Activated B cell treated with CpG ODN at 0.5 μM for 24 hours (primary cell): ENCODE measurements around the gene PDE1A. TPM values are rescaled to one million over a fixed set of nuclear protein-coding genes. Genes with fewer than 3 reads are reported as not detected.

ENCODE experiments used
- ATAC-seq: fragments of 200-7000 bp; cut with Tn5 transposase; one replicate; pipeline ENCODE4 v1.10.0; 2021; ENCODE audit warnings: low read depth, mild to moderate bottlenecking, moderate library complexity
- CTCF ChIA-PET: fragments of 350-600 bp; sonication (Branson Sonifier 250); formaldehyde crosslinking; loops from one replicate; lab custom pipeline; 2021; ENCODE audit warnings: antibody characterized with exemption; lab: Charles Lee
- POLR2A ChIA-PET: fragments of 350-600 bp; sonication (Branson Sonifier 250); formaldehyde crosslinking; loops from one replicate; lab custom pipeline; 2021; ENCODE audit warnings: antibody characterized with exemption; lab: Charles Lee
- DNase-seq: peaks from one replicate; pipeline ENCODE4 v3.0.0; 2022
- H3K27ac Mint-ChIP-seq: one replicate; pipeline ENCODE4 v1.8.0; 2020; ENCODE audit warnings: mixed read lengths
- H3K27me3 Mint-ChIP-seq: one replicate; pipeline ENCODE4 v1.8.0; 2021; ENCODE audit warnings: mixed read lengths
- H3K36me3 Mint-ChIP-seq: one replicate; pipeline ENCODE4 v1.8.0; 2021; ENCODE audit warnings: low read depth, mixed read lengths
- H3K4me1 Mint-ChIP-seq: one replicate; pipeline ENCODE4 v1.8.0; 2021; ENCODE audit warnings: mixed read lengths
- H3K4me3 Mint-ChIP-seq: one replicate; pipeline ENCODE4 v1.8.0; 2020; ENCODE audit warnings: mild to moderate bottlenecking, mixed read lengths
- H3K9me3 Mint-ChIP-seq: one replicate; pipeline ENCODE4 v1.8.0; 2020; ENCODE audit warnings: mixed read lengths
- intact Hi-C: fragments of 100-400 bp; cut with micrococcal nuclease; formaldehyde crosslinking; loops from one replicate; pipeline ENCODE4 v1.15.1; 2024
- total RNA-seq: library from RNA; stranded (reverse); gene quantifications from 2 replicates; pipeline ENCODE4 v1.2.3, GENCODE V29; 2022
- TF ChIP-seq, protein P1 (sequence below): fragments of 200-600 bp; IDR thresholded peaks from one replicate; pipeline ENCODE4 v1.8.0; 2022; ENCODE audit warnings: antibody characterized with exemption, mild to moderate bottlenecking

The PDE1A gene
- total RNA-seq, 1 donor from 2014 or later = not detected

DNA sequence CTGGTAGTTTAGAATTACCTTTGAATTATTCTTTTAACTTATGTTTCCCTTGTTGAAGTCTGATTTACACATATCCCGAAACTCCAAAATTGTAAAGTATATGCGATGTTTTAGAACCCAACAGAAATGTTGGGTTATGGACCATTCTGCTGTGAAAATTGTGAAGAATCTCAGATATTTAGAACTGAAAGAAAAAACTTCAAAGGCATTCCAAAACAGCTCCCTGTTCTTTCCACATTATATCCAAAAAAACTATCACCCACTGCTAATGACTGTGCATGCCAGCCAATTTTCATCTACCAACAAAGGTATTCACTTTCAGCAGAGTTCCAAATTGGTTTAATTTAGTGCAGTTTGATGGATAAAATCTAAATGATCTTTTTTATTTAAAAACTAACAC is 21.5 kb upstream of the PDE1A start:
- no peak overlapping the region for H3K4me3 Mint-ChIP-seq
- no peaks in the 10 kb centered on the region for H3K27me3 Mint-ChIP-seq
- no peak overlapping the region for H3K27ac Mint-ChIP-seq
- DNase-seq (no peak), ATAC-seq (no peak)
- H3K4me1 Mint-ChIP-seq = no peaks in the 10 kb centered on the region
- POLR2A ChIA-PET = no interaction called here
- CTCF ChIA-PET = no interaction called here
- intact Hi-C loops = no loop called here
- TF ChIP-seq, protein P1, sequence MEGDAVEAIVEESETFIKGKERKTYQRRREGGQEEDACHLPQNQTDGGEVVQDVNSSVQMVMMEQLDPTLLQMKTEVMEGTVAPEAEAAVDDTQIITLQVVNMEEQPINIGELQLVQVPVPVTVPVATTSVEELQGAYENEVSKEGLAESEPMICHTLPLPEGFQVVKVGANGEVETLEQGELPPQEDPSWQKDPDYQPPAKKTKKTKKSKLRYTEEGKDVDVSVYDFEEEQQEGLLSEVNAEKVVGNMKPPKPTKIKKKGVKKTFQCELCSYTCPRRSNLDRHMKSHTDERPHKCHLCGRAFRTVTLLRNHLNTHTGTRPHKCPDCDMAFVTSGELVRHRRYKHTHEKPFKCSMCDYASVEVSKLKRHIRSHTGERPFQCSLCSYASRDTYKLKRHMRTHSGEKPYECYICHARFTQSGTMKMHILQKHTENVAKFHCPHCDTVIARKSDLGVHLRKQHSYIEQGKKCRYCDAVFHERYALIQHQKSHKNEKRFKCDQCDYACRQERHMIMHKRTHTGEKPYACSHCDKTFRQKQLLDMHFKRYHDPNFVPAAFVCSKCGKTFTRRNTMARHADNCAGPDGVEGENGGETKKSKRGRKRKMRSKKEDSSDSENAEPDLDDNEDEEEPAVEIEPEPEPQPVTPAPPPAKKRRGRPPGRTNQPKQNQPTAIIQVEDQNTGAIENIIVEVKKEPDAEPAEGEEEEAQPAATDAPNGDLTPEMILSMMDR = no peak
- peaks cover 3% of the 10 kb centered on the region for H3K9me3 Mint-ChIP-seq
- H3K36me3 Mint-ChIP-seq = no peaks in the 10 kb centered on the region

DNA sequence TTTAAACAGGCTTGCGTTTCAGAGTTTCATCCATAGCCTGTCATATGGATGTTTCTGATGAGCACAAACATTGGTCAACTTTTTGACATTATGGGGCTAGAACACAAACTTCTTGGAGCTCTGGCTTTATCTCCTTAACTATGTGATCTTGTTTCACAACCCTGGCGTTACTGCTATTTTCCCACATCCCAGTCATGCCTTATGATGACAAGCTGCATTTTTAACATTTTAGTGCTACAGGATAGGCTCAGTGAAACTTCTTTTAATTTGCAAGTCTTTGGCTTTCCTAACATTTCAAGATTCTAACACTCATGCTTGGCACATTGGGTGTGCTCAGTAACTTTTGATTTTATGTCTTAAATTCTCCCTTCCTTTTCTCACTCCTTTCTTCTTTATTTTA is 21.0 kb upstream of the PDE1A start:
- no peaks in the 10 kb centered on the region for H3K36me3 Mint-ChIP-seq
- H3K4me1 Mint-ChIP-seq = no peaks in the 10 kb centered on the region
- CTCF ChIA-PET = no interaction called here
- ATAC-seq (no peak), DNase-seq (no peak)
- intact Hi-C loops = no loop called here
- peaks cover 3% of the 10 kb centered on the region for H3K9me3 Mint-ChIP-seq
- H3K4me3 Mint-ChIP-seq = no peak overlapping the region
- H3K27me3 Mint-ChIP-seq = no peaks in the 10 kb centered on the region
- TF ChIP-seq, protein P1 = no peak
- H3K27ac Mint-ChIP-seq = no peak overlapping the region
- POLR2A ChIA-PET = no interaction called here

DNA sequence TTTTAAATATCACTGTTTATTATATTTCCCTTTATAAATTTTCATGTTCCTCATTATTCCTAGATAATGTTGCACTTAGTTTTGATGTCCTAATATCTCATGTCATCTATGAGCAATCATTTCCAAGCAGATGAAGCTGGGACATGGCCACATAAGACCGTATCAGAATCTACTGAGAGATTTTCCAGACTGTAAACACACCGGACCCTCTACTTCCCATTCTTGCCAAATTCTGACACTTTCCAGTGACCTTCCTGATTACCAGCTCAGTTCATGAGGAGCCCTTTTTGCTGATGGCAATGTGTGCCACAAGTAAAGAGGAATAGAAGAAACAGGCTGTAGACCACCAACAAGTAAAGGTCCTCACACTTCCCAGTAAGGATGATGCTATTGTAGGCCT is 20.3 kb upstream of the PDE1A start:
- no peak overlapping the region for H3K4me3 Mint-ChIP-seq
- TF ChIP-seq, protein P1 = no peak
- H3K27ac Mint-ChIP-seq = no peak overlapping the region
- H3K27me3 Mint-ChIP-seq = no peaks in the 10 kb centered on the region
- CTCF ChIA-PET = no interaction called here
- no peak for ATAC-seq
- H3K9me3 Mint-ChIP-seq = peaks cover 3% of the 10 kb centered on the region
- no peaks in the 10 kb centered on the region for H3K4me1 Mint-ChIP-seq
- POLR2A ChIA-PET = no interaction called here
- DNase-seq = no peak
- intact Hi-C loops = no loop called here
- no peaks in the 10 kb centered on the region for H3K36me3 Mint-ChIP-seq

DNA sequence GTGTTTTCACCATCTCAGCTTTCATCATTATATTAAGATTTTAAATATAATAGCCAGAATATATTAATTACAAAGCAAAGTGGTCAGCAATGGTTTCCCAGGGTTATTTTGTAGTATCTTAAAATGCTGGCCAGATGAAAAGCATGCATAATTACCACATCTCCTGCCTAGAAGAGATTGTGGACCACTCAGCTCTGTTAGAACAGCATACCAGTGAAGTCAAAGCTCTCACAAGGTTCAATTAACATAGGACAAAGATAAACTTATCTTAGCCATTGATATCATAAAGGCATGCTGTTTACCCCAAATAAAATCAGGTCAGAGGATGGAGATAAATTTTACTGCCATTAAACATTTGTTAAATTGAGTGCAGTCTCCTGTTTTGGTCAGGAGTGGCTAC is 19.3 kb upstream of the PDE1A start:
- intact Hi-C loops = no loop called here
- ChIA-PET POLR2A (no interaction called here), CTCF (no interaction called here)
- Mint-ChIP-seq H3K4me1 (no peaks in the 10 kb centered on the region), H3K27me3 (no peaks in the 10 kb centered on the region), H3K27ac (no peak overlapping the region), H3K9me3 (peaks cover 3% of the 10 kb centered on the region), H3K4me3 (no peak overlapping the region), H3K36me3 (no peaks in the 10 kb centered on the region)
- DNase-seq (no peak), ATAC-seq (no peak)
- TF ChIP-seq, protein P1 = no peak

DNA sequence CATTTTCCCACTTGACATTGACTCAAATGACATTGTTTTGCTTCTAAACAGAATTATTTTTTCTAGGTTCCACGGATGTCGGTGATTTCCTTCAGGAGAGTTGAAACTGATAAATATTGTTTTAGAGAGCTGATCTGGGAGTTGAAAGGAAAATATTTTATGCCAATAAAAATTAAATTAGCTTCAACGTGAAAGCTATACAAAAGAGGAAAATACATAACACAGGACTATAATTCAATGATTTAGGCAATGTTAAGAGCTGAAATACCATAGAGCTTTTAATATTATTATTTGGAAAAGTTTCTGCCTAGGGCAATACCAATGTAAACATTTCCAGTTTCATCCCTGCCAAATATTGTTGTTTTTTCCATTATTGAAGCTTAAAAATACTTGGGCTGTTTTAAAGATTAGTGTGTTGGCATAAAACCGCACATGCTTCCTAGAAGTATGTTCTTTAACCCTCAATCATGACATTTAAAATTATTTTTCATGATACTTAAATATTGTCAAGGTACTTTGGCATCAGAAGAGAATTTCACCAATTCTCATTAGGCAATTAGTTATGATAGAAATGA is 18.6 kb upstream of the PDE1A start:
- no peaks in the 10 kb centered on the region for H3K4me1 Mint-ChIP-seq

More for the DNA sequence above, 18.6 kb upstream of the PDE1A start:
- no peaks in the 10 kb centered on the region for H3K36me3 Mint-ChIP-seq
- H3K27ac Mint-ChIP-seq = no peak overlapping the region
- TF ChIP-seq, protein P1 = no peak
- intact Hi-C loops = no loop called here
- H3K27me3 Mint-ChIP-seq = no peaks in the 10 kb centered on the region
- H3K4me3 Mint-ChIP-seq = no peak overlapping the region
- CTCF ChIA-PET = interaction anchor here (0.5 kb wide), 1 partner anchor 262 kb away, joined by 7 read pairs; no protein-coding TSS in a partner anchor
- POLR2A ChIA-PET = no interaction called here
- ATAC-seq (no peak), DNase-seq (no peak)
- peaks cover 5% of the 10 kb centered on the region for H3K9me3 Mint-ChIP-seq
